Ectodermal cell (in vitro differentiated cells): ENCODE results near the gene PLIN3.
"Not testable (repeated sequence)": the region's sequence is repeated elsewhere in the genome, so short reads cannot be mapped to it uniquely, and the experiment has no call there.

Experiments
- H3K27ac ChIP-seq: 2 replicates; pipeline ENCODE4 v1.7.0; 2013; ENCODE audit warnings: mild to moderate bottlenecking, low read depth, low read length; ENCODE audit not compliant: insufficient read depth, poor library complexity, severe bottlenecking
- H3K27me3 ChIP-seq: 2 replicates; pipeline ENCODE4 v1.7.0; 2013; ENCODE audit warnings: mild to moderate bottlenecking, low read length; ENCODE audit not compliant: insufficient read depth, control insufficient read depth, poor library complexity, severe bottlenecking
- H3K36me3 ChIP-seq: one replicate; pipeline ENCODE4 v1.7.0; 2013; ENCODE audit warnings: low read length; ENCODE audit not compliant: control insufficient read depth, insufficient read depth
- H3K4me1 ChIP-seq: one replicate; pipeline ENCODE4 v1.7.0; 2013; ENCODE audit warnings: low read length; ENCODE audit not compliant: control insufficient read depth, insufficient read depth
- H3K4me3 ChIP-seq: 2 replicates; pipeline ENCODE4 v1.7.0; 2013; ENCODE audit warnings: low read depth, low read length, control low read depth; ENCODE audit not compliant: insufficient read depth
- H3K9me3 ChIP-seq: 2 replicates; pipeline ENCODE4 v1.7.0; 2013; ENCODE audit warnings: mild to moderate bottlenecking, low read length, moderate library complexity; ENCODE audit not compliant: control insufficient read depth
- WGBS, 2 experiments: methylation state at CpG; one replicate each; pipeline ENCODE4 v1.1.7; 2013; ENCODE audit warnings: missing lambda C conversion rate in 2 of 2; 5-methylcytosine and 5-hydroxymethylcytosine counted together

PLIN3 gene

GRCh38 chr19:4847190-4847973, 20.1 kb downstream of the PLIN3 start:
- Histone ChIP-seq H3K4me3 (no peak overlapping the region), H3K9me3 (no peaks in the 10 kb centered on the region), H3K4me1 (no peaks in the 10 kb centered on the region), H3K36me3 (peaks cover 23% of the 10 kb centered on the region), H3K27ac (no peak overlapping the region), H3K27me3 (no peaks in the 10 kb centered on the region)
- 95 to 97% methylated on average over 23 of the region's 23 CpGs for WGBS, 2 experiments

DNA sequence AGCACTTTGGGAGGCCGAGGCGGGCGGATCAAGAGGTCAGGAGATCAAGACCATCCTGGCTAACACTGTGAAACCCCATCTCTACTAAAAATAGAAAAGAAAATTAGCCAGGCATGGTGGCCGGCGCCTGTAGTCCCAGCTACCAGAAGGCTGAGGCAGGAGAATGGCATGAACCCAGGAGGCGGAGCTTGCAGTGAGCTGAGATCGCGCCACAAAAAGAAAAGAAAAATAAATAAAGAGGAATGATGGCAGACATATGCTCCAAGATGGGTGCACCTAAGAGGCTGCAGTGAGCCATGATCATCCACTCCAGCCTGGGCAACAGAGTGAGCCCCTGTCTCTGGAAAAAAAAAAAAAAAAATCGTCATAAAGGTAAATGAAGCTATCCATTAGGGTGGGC, 21.5 kb downstream of the PLIN3 start:
- not testable (repeated sequence) for H3K9me3 ChIP-seq, H3K4me1 ChIP-seq, H3K4me3 ChIP-seq, H3K27me3 ChIP-seq, H3K27ac ChIP-seq
- WGBS, 2 experiments: 91 to 96% methylated on average over 8 of the region's 9 CpGs
- peaks cover 29% of the 10 kb centered on the region for H3K36me3 ChIP-seq

- Histone ChIP-seq H3K9me3 (no peaks in the 10 kb centered on the region), H3K27ac (no peak overlapping the region), H3K4me1 (no peaks in the 10 kb centered on the region), H3K36me3 (peaks cover 29% of the 10 kb centered on the region), H3K27me3 (no peaks in the 10 kb centered on the region), H3K4me3 (no peak overlapping the region)
- WGBS, 2 experiments: 92 to 94% methylated on average over 10 of the region's 10 CpGs
These were observed 22.9 kb downstream of the PLIN3 start for GRCh38 chr19:4844348-4845179.

DNA sequence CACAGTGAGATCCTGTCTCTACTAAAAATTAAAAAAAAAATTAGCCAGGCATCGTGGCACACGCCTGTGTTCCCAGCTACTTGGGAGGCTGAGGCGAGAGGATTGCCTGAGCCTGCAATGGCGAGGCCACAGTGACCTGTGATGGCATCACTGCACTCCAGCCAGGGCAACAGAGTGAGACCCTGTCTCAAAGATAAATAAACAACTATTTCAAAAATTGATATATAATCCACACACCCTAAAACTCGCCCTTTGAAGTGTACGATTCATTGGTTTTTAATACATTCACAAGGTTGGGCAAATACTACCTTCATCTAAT, 23.9 kb downstream of the PLIN3 start:
- H3K36me3 ChIP-seq: peaks cover 33% of the 10 kb centered on the region
- 95 to 98% methylated on average over 6 of the region's 6 CpGs for WGBS, 2 experiments

DNA sequence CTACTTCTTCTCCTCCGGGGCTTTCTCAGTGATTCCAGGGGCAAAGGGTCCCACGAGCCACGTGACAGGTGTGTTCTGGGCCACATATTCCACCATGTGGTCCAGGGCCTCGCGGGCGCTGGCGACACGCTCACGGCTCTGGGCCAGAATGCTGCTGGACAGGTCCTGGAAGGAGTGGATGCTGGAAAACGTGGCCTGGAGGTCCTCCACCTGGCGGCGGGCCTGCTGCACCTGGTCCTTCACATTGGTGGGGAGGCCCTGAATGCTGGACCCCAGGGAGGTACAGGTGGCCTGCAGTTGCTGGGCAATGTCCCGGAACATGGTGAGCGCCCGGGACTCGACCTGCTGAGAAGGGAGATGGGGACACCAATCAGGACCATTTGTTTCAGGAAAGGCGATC, 28.3 kb downstream of the PLIN3 start:
- Histone ChIP-seq H3K4me1 (no peaks in the 10 kb centered on the region), H3K36me3 (peaks cover 25% of the 10 kb centered on the region), H3K9me3 (no peaks in the 10 kb centered on the region), H3K27ac (no peak overlapping the region), H3K4me3 (no peak overlapping the region), H3K27me3 (no peaks in the 10 kb centered on the region)
- 96 to 97% methylated on average over 17 of the region's 17 CpGs for WGBS, 2 experiments

More for the DNA sequence above, 23.9 kb downstream of the PLIN3 start:
- H3K4me1 ChIP-seq: no peaks in the 10 kb centered on the region
- no peak overlapping the region for H3K27ac ChIP-seq
- no peaks in the 10 kb centered on the region for H3K9me3 ChIP-seq
- H3K4me3 ChIP-seq: no peak overlapping the region
- no peaks in the 10 kb centered on the region for H3K27me3 ChIP-seq

GRCh38 chr19:4832776-4833175, 34.7 kb downstream of the PLIN3 start:
- Histone ChIP-seq H3K27ac (no peak overlapping the region), H3K4me3 (no peak overlapping the region)
- WGBS, 2 experiments: 93 to 98% methylated on average over 5 of the region's 5 CpGs

DNA sequence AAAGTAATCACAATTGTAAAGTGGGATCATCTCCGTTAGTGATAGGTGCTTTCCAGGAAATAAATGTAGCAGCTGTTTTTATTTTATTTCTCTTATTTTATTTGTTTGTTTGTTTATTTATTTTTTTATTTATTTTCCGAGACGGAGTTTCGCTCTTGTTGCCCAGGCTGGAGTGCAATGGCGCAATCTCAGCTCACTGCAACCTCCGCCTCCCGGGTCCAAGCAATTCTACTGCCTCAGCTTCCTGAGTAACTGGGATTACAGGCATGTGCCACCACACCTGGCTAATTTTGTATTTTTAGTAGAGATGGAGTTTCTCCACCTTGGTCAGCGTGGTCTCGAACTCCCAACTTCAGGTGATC, 35.5 kb downstream of the PLIN3 start:
- H3K9me3 ChIP-seq, H3K27ac ChIP-seq, H3K36me3 ChIP-seq, H3K4me1 ChIP-seq: not testable (repeated sequence)
- Histone ChIP-seq H3K4me3 (peak overlapping the region; percentile 48), H3K27me3 (peaks cover 21% of the 10 kb centered on the region)
- 82 to 84% methylated on average over 9 of the region's 9 CpGs for WGBS, 2 experiments

More at GRCh38 chr19:4832776-4833175, 34.7 kb downstream of the PLIN3 start:
- no peaks in the 10 kb centered on the region for H3K9me3 ChIP-seq
- H3K36me3 ChIP-seq: no peaks in the 10 kb centered on the region
- peaks cover 21% of the 10 kb centered on the region for H3K27me3 ChIP-seq
- H3K4me1 ChIP-seq: no peaks in the 10 kb centered on the region

DNA sequence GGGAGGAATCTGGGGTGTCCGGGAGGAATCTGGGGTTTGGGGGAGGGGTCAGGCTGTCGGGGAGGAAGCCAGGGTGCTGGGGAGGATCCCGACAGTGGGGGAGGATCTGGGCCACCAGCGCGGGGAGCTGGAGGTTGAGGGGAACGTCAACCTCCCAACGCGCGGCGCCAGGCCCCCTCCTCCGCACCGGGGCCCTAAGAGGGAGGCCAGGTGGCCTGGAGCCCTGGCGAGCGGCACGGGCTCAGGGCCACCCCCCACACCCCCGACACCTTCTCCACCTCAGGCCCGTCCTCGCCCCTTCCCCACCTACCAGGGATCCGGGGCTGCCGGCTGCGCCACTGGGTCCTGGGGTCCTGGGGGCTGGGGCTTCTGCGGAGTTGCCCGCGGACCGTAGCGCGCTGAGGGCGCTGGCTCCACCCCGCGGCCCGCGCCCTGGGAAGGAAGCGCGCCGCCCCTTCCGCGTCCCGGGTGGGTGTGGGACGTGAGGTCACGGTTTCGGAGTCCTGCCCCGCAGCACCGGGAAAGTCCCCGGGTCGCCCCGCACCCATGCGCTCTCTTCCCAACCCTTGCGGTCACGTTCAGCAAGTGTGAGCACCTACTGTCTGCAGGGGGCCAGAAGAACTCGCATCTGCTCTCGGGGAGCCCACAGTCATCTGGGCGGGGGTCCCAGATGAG, 36.0 kb downstream of the PLIN3 start, which contains the start of gene TICAM1:
Gene TICAM1 (minus strand): TSS at position 409 of the 675 bp plus-strand sequence. CDS start 13,335 bp downstream, outside the sequence.
- no peaks in the 10 kb centered on the region for H3K4me1 ChIP-seq
- H3K4me3 ChIP-seq: peak within 1 kb of the TSS; percentile 48
- peaks cover 21% of the 10 kb centered on the region for H3K27me3 ChIP-seq
- no peak within 1 kb of the TSS for H3K27ac ChIP-seq
- H3K36me3 ChIP-seq: no peaks in the 10 kb centered on the region
- 10 to 11% methylated on average over 52 of the region's 52 CpGs for WGBS, 2 experiments
- H3K9me3 ChIP-seq: no peaks in the 10 kb centered on the region

GRCh38 chr19:4830768-4831265, 36.6 kb downstream of the PLIN3 start:
- Histone ChIP-seq H3K4me1 (no peaks in the 10 kb centered on the region), H3K27ac (no peak overlapping the region), H3K27me3 (peaks cover 21% of the 10 kb centered on the region), H3K36me3 (no peaks in the 10 kb centered on the region), H3K9me3 (no peaks in the 10 kb centered on the region), H3K4me3 (no peak overlapping the region)
- WGBS, 2 experiments: 86 to 89% methylated on average over 6 of the region's 6 CpGs

DNA sequence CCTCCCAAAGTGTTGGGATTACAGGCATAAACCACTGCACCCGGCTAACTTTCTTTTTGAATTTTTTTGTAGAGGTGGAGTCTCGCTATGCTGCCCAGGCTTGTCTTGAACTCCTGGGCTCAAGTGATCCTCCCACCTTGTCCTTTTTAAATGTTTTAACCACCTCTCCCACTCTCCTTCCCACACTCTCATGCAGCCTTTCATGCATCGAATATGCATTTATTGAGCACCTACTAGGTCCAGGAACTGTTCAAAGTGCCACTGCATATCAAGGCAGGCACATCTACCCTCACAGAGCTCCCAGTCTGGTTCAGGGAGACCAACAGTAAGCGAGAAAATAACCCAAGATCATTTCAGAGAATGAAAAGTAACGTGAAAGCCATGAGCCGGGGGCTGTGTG, 37.1 kb downstream of the PLIN3 start:
- no peak overlapping the region for H3K4me3 ChIP-seq
- WGBS, 2 experiments: 92 to 93% methylated on average over 6 of the region's 6 CpGs
- no peak overlapping the region for H3K27ac ChIP-seq
- no peaks in the 10 kb centered on the region for H3K9me3 ChIP-seq
- no peaks in the 10 kb centered on the region for H3K36me3 ChIP-seq
- peaks cover 21% of the 10 kb centered on the region for H3K27me3 ChIP-seq
- no peaks in the 10 kb centered on the region for H3K4me1 ChIP-seq
